H9 (cell line): ENCODE results near the gene ERC2. TPM values are rescaled to one million over a fixed set of nuclear protein-coding genes. Genes with fewer than 3 reads are reported as not detected.

Source experiments
- DNase-seq: peaks from one replicate; pipeline ENCODE4 v3.0.0-alpha.2; 2017
- H2AFZ ChIP-seq: one replicate; pipeline ENCODE4 v1.6.1; 2013; ENCODE audit warnings: mild to moderate bottlenecking, low read length, control low read depth, moderate library complexity
- H2AK5ac ChIP-seq: 2 replicates; pipeline ENCODE4 v1.6.1; 2013; ENCODE audit warnings: low read length, control low read depth, mixed read lengths; ENCODE audit not compliant: insufficient read length
- H2BK120ac ChIP-seq: one replicate; pipeline ENCODE4 v1.6.1; 2013; ENCODE audit warnings: low read depth, mild to moderate bottlenecking, low read length, control low read depth, inconsistent platforms; ENCODE audit not compliant: poor library complexity, severe bottlenecking
- H2BK12ac ChIP-seq: 2 replicates; pipeline ENCODE4 v1.6.1; 2013; ENCODE audit warnings: low read length, control low read depth, mixed read lengths, low read depth; ENCODE audit not compliant: insufficient read length
- H2BK15ac ChIP-seq: 2 replicates; pipeline ENCODE4 v1.6.1; 2013; ENCODE audit warnings: low read depth, low read length, control low read depth
- H2BK20ac ChIP-seq: one replicate; pipeline ENCODE4 v1.6.1; 2013; ENCODE audit warnings: low read depth, mild to moderate bottlenecking, low read length, control low read depth, inconsistent platforms; ENCODE audit not compliant: poor library complexity, severe bottlenecking
- H2BK5ac ChIP-seq: 2 replicates; pipeline ENCODE4 v1.6.1; 2013; ENCODE audit warnings: low read length, control low read depth, mixed read lengths; ENCODE audit not compliant: insufficient read length
- H3K14ac ChIP-seq: 2 replicates; pipeline ENCODE4 v1.6.1; 2013; ENCODE audit warnings: low read length, control low read depth; ENCODE audit not compliant: insufficient read depth
- H3K18ac ChIP-seq: 2 replicates; pipeline ENCODE4 v1.6.1; 2013; ENCODE audit warnings: low read depth, mild to moderate bottlenecking, mixed read lengths, low read length, control low read depth; ENCODE audit not compliant: insufficient read length
- H3K23ac ChIP-seq: 2 replicates; pipeline ENCODE4 v1.6.1; 2013; ENCODE audit warnings: low read length, control low read depth, mixed read lengths, low read depth; ENCODE audit not compliant: insufficient read length
- H3K23me2 ChIP-seq: 2 replicates; pipeline ENCODE4 v1.6.1; 2013; ENCODE audit warnings: low read depth, mild to moderate bottlenecking, mixed read lengths, low read length, control low read depth; ENCODE audit not compliant: insufficient read length, poor library complexity, severe bottlenecking
- H3K27ac ChIP-seq: 2 replicates; pipeline ENCODE4 v1.5.1; 2013; ENCODE audit warnings: low read length, control low read depth, mixed read lengths, low read depth; ENCODE audit not compliant: insufficient read length
- H3K27me3 ChIP-seq: 2 replicates; pipeline ENCODE4 v1.6.1; 2013; ENCODE audit warnings: low read length, control low read depth, inconsistent platforms; ENCODE audit not compliant: insufficient read depth
- H3K4ac ChIP-seq: 2 replicates; pipeline ENCODE4 v1.6.1; 2013; ENCODE audit warnings: low read depth, mild to moderate bottlenecking, control low read depth, inconsistent platforms, low read length, moderate library complexity
- H3K4me1 ChIP-seq: 2 replicates; pipeline ENCODE4 v1.6.1; 2013; ENCODE audit warnings: low read length, control low read depth, inconsistent platforms; ENCODE audit not compliant: insufficient read depth
- H3K4me2 ChIP-seq: 2 replicates; pipeline ENCODE4 v1.6.1; 2013; ENCODE audit warnings: low read length, control low read depth, mixed read lengths; ENCODE audit not compliant: insufficient read length, insufficient read depth
- H3K56ac ChIP-seq: 2 replicates; pipeline ENCODE4 v1.6.1; 2013; ENCODE audit warnings: low read depth, mild to moderate bottlenecking, mixed read lengths, low read length, control low read depth; ENCODE audit not compliant: insufficient read length
- H3K79me1 ChIP-seq: 2 replicates; pipeline ENCODE4 v1.6.1; 2013; ENCODE audit warnings: low read depth, mild to moderate bottlenecking, moderate library complexity, low read length, control low read depth, inconsistent platforms; ENCODE audit not compliant: insufficient read depth, poor library complexity, severe bottlenecking
- H3K79me2 ChIP-seq: 2 replicates; pipeline ENCODE4 v1.6.1; 2013; ENCODE audit warnings: low read length, control low read depth, inconsistent platforms; ENCODE audit not compliant: insufficient read depth
- H3K9ac ChIP-seq: 2 replicates; pipeline ENCODE4 v1.6.1; 2013; ENCODE audit warnings: low read length, control low read depth, mixed read lengths; ENCODE audit not compliant: insufficient read length; ENCODE audit errors: extremely low read depth
- H3K9me3 ChIP-seq: one replicate; pipeline ENCODE4 v1.6.1; 2013; ENCODE audit warnings: low read depth, low read length, inconsistent platforms; ENCODE audit not compliant: control insufficient read depth
- H3T11ph ChIP-seq: one replicate; pipeline ENCODE4 v1.6.1; 2013; ENCODE audit warnings: mild to moderate bottlenecking, low read length, control low read depth, inconsistent platforms
- H4K20me1 ChIP-seq: one replicate; pipeline ENCODE4 v1.6.1; 2013; ENCODE audit not compliant: control insufficient read depth, insufficient read length, insufficient read depth
- H4K5ac ChIP-seq: 2 replicates; pipeline ENCODE4 v1.6.1; 2013; ENCODE audit warnings: low read depth, mild to moderate bottlenecking, mixed read lengths, low read length, control low read depth; ENCODE audit not compliant: insufficient read length
- H4K8ac ChIP-seq: replicated peaks from 2 replicates; pipeline ENCODE4 v1.6.1; 2013; ENCODE audit warnings: low read length, control low read depth, mixed read lengths, low read depth; ENCODE audit not compliant: insufficient read length
- H4K91ac ChIP-seq: 2 replicates; pipeline ENCODE4 v1.6.1; 2013; ENCODE audit warnings: low read depth, mild to moderate bottlenecking, moderate library complexity, mixed read lengths, low read length, control low read depth; ENCODE audit not compliant: insufficient read length
- H3K27ac Mint-ChIP-seq, 3 experiments: 2 replicates in 2 of 3; 3 replicates in 1 of 3; pipeline ENCODE4 v1.8.0; 2020 to 2021; ENCODE audit warnings: mixed read lengths in 3 of 3, mild to moderate bottlenecking in 1 of 3, moderate library complexity in 1 of 3
- H3K27me3 Mint-ChIP-seq: 2 replicates; pipeline ENCODE4 v1.8.0; 2021; ENCODE audit warnings: low read depth, mild to moderate bottlenecking, moderate library complexity, mixed read lengths
- H3K36me3 Mint-ChIP-seq, 3 experiments: 2 replicates in 2 of 3; 3 replicates in 1 of 3; pipeline ENCODE4 v1.8.0; 2020 to 2021; ENCODE audit warnings: low read depth in 3 of 3, mixed read lengths in 3 of 3; ENCODE audit not compliant: insufficient read depth in 1 of 3
- H3K4me1 Mint-ChIP-seq, 2 experiments: 2 replicates each; pipeline ENCODE4 v1.8.0; 2020; ENCODE audit warnings: mixed read lengths in 2 of 2
- H3K4me3 Mint-ChIP-seq, 2 experiments: 2 replicates in 1 of 2; 3 replicates in 1 of 2; pipeline ENCODE4 v1.8.0; 2020 to 2021; ENCODE audit warnings: mild to moderate bottlenecking in 2 of 2, mixed read lengths in 2 of 2, moderate library complexity in 1 of 2
- H3K9me3 Mint-ChIP-seq, 2 experiments: 2 replicates in 1 of 2; 3 replicates in 1 of 2; pipeline ENCODE4 v1.8.0; 2020; ENCODE audit warnings: mild to moderate bottlenecking in 2 of 2, mixed read lengths in 2 of 2, moderate library complexity in 1 of 2
- CTCF ChIP-seq: fragments of 200-600 bp; sonication (generic); conservative IDR thresholded peaks from 3 replicates; pipeline ENCODE4 v1.8.0; 2021; ENCODE audit warnings: antibody characterized with exemption, mild to moderate bottlenecking
- WGBS: extraction: QIAGEN DNeasy Blood & Tissue Kit; methylation state at CpG from one replicate; pipeline ENCODE4 v1.1.7; 2013; ENCODE audit warnings: missing lambda C conversion rate, low lambda C conversion rate, mixed read lengths; ENCODE audit not compliant: insufficient read length; ENCODE audit errors: extremely low coverage; 5-methylcytosine and 5-hydroxymethylcytosine counted together
- total RNA-seq: library from RNA; stranded (reverse); gene quantifications from 2 replicates; pipeline ENCODE4 v1.2.1, GENCODE V29; 2021

Gene ERC2
- total RNA-seq, 1 experiment from 2014 or later, result 15.4 TPM

GRCh38 chr3:55624238-55624637, 844.0 kb downstream of the ERC2 start:
- DNase-seq, result no peak
- no peak overlapping the region for H3K9ac ChIP-seq

More at GRCh38 chr3:55624238-55624637, 844.0 kb downstream of the ERC2 start:
- no peak overlapping the region for H2BK20ac ChIP-seq
- no peak overlapping the region for H3K18ac ChIP-seq
- H3K4me2 ChIP-seq, result no peak overlapping the region
- Mint-ChIP-seq H3K27me3 (no peaks in the 10 kb centered on the region; the same call in 1 of the 2 replicates), H3K27ac (no peak overlapping the region), H3K9me3 (no peaks in the 10 kb centered on the region), H3K4me3 (no peak overlapping the region), H3K4me1 (peaks cover 12 to 22% of the 10 kb centered on the region in 2 experiments), H3K36me3 (no peaks in the 10 kb centered on the region)
- H2AK5ac ChIP-seq, result no peak overlapping the region
- no peak overlapping the region for H2BK12ac ChIP-seq
- H3K9me3 ChIP-seq, result no peaks in the 10 kb centered on the region
- H3K23ac ChIP-seq, result no peak overlapping the region
- no peak overlapping the region for H2BK15ac ChIP-seq
- H3K23me2 ChIP-seq, result no peaks in the 10 kb centered on the region
- H3K56ac ChIP-seq, result no peak overlapping the region
- no peak overlapping the region for H4K91ac ChIP-seq
- no peaks in the 10 kb centered on the region for H3K27me3 ChIP-seq
- no peak overlapping the region for H3T11ph ChIP-seq
- no peaks in the 10 kb centered on the region for H3K79me2 ChIP-seq
- no peak overlapping the region for H4K8ac ChIP-seq
- H3K4ac ChIP-seq, result no peak overlapping the region
- no peaks in the 10 kb centered on the region for H3K79me1 ChIP-seq
- H3K27ac ChIP-seq, result no peak overlapping the region
- no peaks in the 10 kb centered on the region for H4K20me1 ChIP-seq
- H3K4me1 ChIP-seq, result peaks cover 4% of the 10 kb centered on the region; the same call in 1 of the 2 replicates
- no peak for TF ChIP-seq CTCF
- no peak overlapping the region for H4K5ac ChIP-seq
- no peak overlapping the region for H2BK120ac ChIP-seq
- no peak overlapping the region for H2AFZ ChIP-seq
- H2BK5ac ChIP-seq, result no peak overlapping the region
- no CpG with 5 or more reads among the region's 7 CpGs for WGBS
- H3K14ac ChIP-seq, result no peak overlapping the region
